Lower leg skin (tissue), 3 donors: Measurements from ENCODE around the gene PRR27.

Experiments used
- CTCF ChIP-seq, 3 donors: fragments of 450-650 bp; IDR thresholded peaks; one replicate each; pipeline ENCODE4 v1.5.1; 2016; ENCODE audit warnings: antibody characterized with exemption in 3 of 3, mild to moderate bottlenecking in 3 of 3, moderate library complexity in 2 of 3
- POLR2A ChIP-seq, 2 donors: fragments of 450-650 bp; IDR thresholded peaks; one replicate each; pipeline ENCODE4 v1.6.1; 2016 to 2017; ENCODE audit warnings: antibody characterized with exemption in 2 of 2, mild to moderate bottlenecking in 1 of 2, moderate library complexity in 1 of 2

- TF ChIP-seq CTCF (IDR thresholded peaks at IDR 0.05) (no peak), POLR2A (IDR thresholded peaks at IDR 0.05) (no peak)
These were observed 29.3 kb downstream of the PRR27 start for GRCh38 chr4:70183168-70183939.
